ENCODE data around the gene CXCR3. TPM values are rescaled to one million over a fixed set of nuclear protein-coding genes. Genes with fewer than 3 reads are reported as not detected.
"Not testable (repeated sequence)": the region's sequence is repeated elsewhere in the genome, so short reads cannot be mapped to it uniquely, and the experiment has no call there.

CXCR3 gene
- total RNA-seq, 1 experiment from 2014 or later = not detected

DNA sequence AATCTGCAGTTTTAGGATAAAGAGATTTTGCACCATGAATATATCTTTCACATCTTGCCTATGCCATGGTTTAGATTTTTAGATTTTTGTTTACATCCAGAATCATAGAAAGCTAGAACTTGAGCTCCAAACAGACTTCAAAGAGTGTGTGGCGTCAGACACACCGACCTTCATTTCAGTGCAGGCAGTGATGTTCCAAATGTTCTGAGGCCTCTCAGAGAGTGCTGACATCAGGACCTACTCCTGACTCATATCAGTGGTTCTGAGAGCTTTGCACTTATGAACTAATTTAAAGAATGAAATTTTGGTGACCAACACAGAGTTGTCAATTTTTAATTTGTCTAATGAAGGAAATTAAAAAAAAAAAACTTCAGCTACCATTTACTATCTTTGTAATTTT, 18.3 kb downstream of the CXCR3 start (continued):
- TF ChIP-seq, protein P1, sequence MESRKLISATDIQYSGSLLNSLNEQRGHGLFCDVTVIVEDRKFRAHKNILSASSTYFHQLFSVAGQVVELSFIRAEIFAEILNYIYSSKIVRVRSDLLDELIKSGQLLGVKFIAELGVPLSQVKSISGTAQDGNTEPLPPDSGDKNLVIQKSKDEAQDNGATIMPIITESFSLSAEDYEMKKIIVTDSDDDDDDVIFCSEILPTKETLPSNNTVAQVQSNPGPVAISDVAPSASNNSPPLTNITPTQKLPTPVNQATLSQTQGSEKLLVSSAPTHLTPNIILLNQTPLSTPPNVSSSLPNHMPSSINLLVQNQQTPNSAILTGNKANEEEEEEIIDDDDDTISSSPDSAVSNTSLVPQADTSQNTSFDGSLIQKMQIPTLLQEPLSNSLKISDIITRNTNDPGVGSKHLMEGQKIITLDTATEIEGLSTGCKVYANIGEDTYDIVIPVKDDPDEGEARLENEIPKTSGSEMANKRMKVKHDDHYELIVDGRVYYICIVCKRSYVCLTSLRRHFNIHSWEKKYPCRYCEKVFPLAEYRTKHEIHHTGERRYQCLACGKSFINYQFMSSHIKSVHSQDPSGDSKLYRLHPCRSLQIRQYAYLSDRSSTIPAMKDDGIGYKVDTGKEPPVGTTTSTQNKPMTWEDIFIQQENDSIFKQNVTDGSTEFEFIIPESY (IDR thresholded peaks at IDR 0.05; ENCODE audit: extremely low read depth, insufficient replicate concordance, low read length) = no peak

DNA sequence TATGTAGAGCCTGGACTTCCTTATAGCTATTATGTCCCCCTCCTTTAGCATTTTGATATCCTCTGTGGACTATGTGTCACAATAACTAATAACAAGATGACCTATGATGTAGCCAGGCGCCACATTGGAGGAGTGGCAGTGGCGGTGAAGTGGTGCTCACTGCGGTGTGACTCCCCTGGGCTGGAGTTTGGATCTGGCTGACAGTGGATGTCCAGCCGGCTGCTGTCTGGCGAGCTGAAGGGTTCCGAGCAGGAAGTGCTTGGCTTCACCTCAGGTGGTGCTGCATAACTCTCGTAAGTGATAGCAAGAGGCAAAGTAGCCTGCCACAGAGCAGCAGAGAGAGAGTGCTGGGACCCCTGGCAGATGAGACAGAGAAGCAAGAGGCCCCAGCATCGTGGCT, 25.1 kb downstream of the CXCR3 start:
- BruUV-seq (replicated peaks) = not testable (repeated sequence)

DNA sequence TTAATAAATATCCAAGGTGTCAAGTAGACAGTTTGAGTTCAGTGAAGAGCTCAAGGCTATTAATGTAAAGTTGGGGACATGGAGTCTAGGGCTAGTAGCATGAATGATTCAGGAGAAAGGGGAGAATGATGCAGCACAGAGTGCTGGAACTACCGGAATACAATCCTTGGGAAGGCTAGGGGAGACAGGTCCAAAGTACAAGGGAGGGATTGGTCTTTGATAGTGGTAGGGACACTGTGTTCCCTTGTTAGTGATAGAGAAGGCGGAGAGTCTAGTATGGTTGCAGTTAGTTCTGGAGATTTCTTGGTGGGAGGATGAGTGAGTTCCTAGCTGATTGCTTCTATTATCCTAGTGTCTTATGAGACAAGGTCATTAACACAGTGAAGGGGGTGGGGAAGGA, 31.4 kb downstream of the CXCR3 start:
- no peaks in the 10 kb centered on the region for H4K20me1 ChIP-seq (ENCODE audit: insufficient read depth)
- no peak overlapping the region for H2AFZ ChIP-seq (ENCODE audit: low read depth, low read length, poor library complexity, severe bottlenecking)
- H3K9ac ChIP-seq (ENCODE audit: low read length) = no peak overlapping the region
- CTCF ChIA-PET = no interaction called here
- no peaks in the 10 kb centered on the region for H3K79me2 ChIP-seq (ENCODE audit: insufficient read depth, low read length)
- intact Hi-C loops (cut with micrococcal nuclease) = no loop called here
- no peaks in the 10 kb centered on the region for H3K9me3 ChIP-seq (ENCODE audit: control insufficient read depth in 1 of 2, insufficient read depth in 1 of 2, low read depth in 1 of 2, low read length in 2 of 2)
- no peak overlapping the region for H3K4me3 ChIP-seq (replicated peaks in 1 of 2; ENCODE audit: low read depth in 1 of 2, low read length in 2 of 2)
- H3K4me2 ChIP-seq (ENCODE audit: low read length) = no peak overlapping the region
- ATAC-seq (no peak), DNase-seq (ENCODE audit: low read depth, low spot score) (no peak)
- RAD21 ChIA-PET (ENCODE audit: low non-redundant PET in 1 of 2, low total read pairs in 2 of 2, uncharacterized antibody in 2 of 2, unreplicated experiment in 2 of 2) = no interaction called here
- H3K27ac ChIP-seq (ENCODE audit: low read depth, low read length) = no peak overlapping the region
- H3K4me1 ChIP-seq (ENCODE audit: control insufficient read depth in 1 of 2, insufficient read depth in 2 of 2, low read length in 2 of 2) = no peaks in the 10 kb centered on the region
- no peaks in the 10 kb centered on the region for H3K9me2 ChIP-seq (ENCODE audit: insufficient read depth)
- H3K27me3 ChIP-seq (ENCODE audit: insufficient read depth, low read length) = no peaks in the 10 kb centered on the region
- no peaks in the 10 kb centered on the region for H3K36me3 ChIP-seq (ENCODE audit: control insufficient read depth in 1 of 2, insufficient read depth in 2 of 2, low read length in 2 of 2)
- POLR2A ChIA-PET = no interaction called here
- no TSS peak for BruUV-seq (replicated peaks)
- TF ChIP-seq TCF7L2 (IDR thresholded peaks at IDR 0.05; ENCODE audit: borderline replicate concordance, extremely low read depth, insufficient read depth, insufficient read length) (no peak), ZNF274 (IDR thresholded peaks at IDR 0.05; ENCODE audit: low read depth, low read length) (no peak), FOSL1 (IDR thresholded peaks at IDR 0.05; ENCODE audit: low read depth) (no peak), POLR2AphosphoS5 (IDR thresholded peaks at IDR 0.05; ENCODE audit: low read depth, low read length) (no peak), JUND (IDR thresholded peaks at IDR 0.05) (no peak), SRF (IDR thresholded peaks at IDR 0.05; ENCODE audit: low read depth) (no peak), POLR2A (IDR thresholded peaks at IDR 0.05; ENCODE audit: borderline replicate concordance, extremely low read depth, insufficient read depth, insufficient read length) (no peak), ZFX (IDR thresholded peaks at IDR 0.05) (no peak), EZH2phosphoT487 (IDR thresholded peaks at IDR 0.05; ENCODE audit: borderline replicate concordance) (no peak)
- TF ChIP-seq, protein P1 (IDR thresholded peaks at IDR 0.05; ENCODE audit: extremely low read depth, insufficient replicate concordance, low read length) = no peak
- TF ChIP-seq, protein P2, sequence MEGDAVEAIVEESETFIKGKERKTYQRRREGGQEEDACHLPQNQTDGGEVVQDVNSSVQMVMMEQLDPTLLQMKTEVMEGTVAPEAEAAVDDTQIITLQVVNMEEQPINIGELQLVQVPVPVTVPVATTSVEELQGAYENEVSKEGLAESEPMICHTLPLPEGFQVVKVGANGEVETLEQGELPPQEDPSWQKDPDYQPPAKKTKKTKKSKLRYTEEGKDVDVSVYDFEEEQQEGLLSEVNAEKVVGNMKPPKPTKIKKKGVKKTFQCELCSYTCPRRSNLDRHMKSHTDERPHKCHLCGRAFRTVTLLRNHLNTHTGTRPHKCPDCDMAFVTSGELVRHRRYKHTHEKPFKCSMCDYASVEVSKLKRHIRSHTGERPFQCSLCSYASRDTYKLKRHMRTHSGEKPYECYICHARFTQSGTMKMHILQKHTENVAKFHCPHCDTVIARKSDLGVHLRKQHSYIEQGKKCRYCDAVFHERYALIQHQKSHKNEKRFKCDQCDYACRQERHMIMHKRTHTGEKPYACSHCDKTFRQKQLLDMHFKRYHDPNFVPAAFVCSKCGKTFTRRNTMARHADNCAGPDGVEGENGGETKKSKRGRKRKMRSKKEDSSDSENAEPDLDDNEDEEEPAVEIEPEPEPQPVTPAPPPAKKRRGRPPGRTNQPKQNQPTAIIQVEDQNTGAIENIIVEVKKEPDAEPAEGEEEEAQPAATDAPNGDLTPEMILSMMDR (IDR thresholded peaks at IDR 0.05 in 2 of 3, conservative IDR thresholded peaks at IDR 0.05 in 1 of 3; ENCODE audit: borderline replicate concordance in 1 of 3, insufficient read depth in 1 of 3, low read depth in 2 of 3, low read length in 2 of 3) = no peak
- TF ChIP-seq, protein P3, sequence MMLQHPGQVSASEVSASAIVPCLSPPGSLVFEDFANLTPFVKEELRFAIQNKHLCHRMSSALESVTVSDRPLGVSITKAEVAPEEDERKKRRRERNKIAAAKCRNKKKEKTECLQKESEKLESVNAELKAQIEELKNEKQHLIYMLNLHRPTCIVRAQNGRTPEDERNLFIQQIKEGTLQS (IDR thresholded peaks at IDR 0.05) = no peak

More for the DNA sequence above, 25.1 kb downstream of the CXCR3 start:
- H3K79me2 ChIP-seq (ENCODE audit: insufficient read depth, low read length); RAD21 ChIA-PET (ENCODE audit: low non-redundant PET in 1 of 2, low total read pairs in 2 of 2, uncharacterized antibody in 2 of 2, unreplicated experiment in 2 of 2); DNase-seq (ENCODE audit: low read depth, low spot score); H3K9me2 ChIP-seq (ENCODE audit: insufficient read depth); ATAC-seq; intact Hi-C loops (cut with micrococcal nuclease); H3K4me3 ChIP-seq (replicated peaks in 1 of 2; ENCODE audit: low read depth in 1 of 2, low read length in 2 of 2); H2AFZ ChIP-seq (ENCODE audit: low read depth, low read length, poor library complexity, severe bottlenecking); H3K27me3 ChIP-seq (ENCODE audit: insufficient read depth, low read length); H4K20me1 ChIP-seq (ENCODE audit: insufficient read depth); H3K4me2 ChIP-seq (ENCODE audit: low read length); H3K27ac ChIP-seq (ENCODE audit: low read depth, low read length); POLR2A ChIA-PET; H3K4me1 ChIP-seq (ENCODE audit: control insufficient read depth in 1 of 2, insufficient read depth in 2 of 2, low read length in 2 of 2); H3K36me3 ChIP-seq (ENCODE audit: control insufficient read depth in 1 of 2, insufficient read depth in 2 of 2, low read length in 2 of 2); H3K9me3 ChIP-seq (ENCODE audit: control insufficient read depth in 1 of 2, insufficient read depth in 1 of 2, low read depth in 1 of 2, low read length in 2 of 2); CTCF ChIA-PET; H3K9ac ChIP-seq (ENCODE audit: low read length): not testable (repeated sequence)

Measured in HCT116 (cell line).